GM19099 (cell line): ENCODE results near the gene CLEC16A.

Experiments used
- POLR2A ChIP-seq: IDR thresholded peaks from 3 replicates; pipeline ENCODE4 v1.6.1; 2011; ENCODE audit warnings: low read depth; ENCODE audit not compliant: insufficient read length; ENCODE audit errors: extremely low read depth

Gene CLEC16A

GRCh38 chr16:11074131-11074530 lies 129.8 kb downstream of the CLEC16A start:
- TF ChIP-seq POLR2A, result no peak

- no peak for TF ChIP-seq POLR2A
Measured at GRCh38 chr16:11075163-11075562, 130.8 kb downstream of the CLEC16A start.

GRCh38 chr16:11076259-11077018 lies 132.1 kb downstream of the CLEC16A start:
- TF ChIP-seq POLR2A, result no peak

GRCh38 chr16:11078812-11079459 lies 134.6 kb downstream of the CLEC16A start:
- no peak for TF ChIP-seq POLR2A

- TF ChIP-seq POLR2A, result no peak
Measured at GRCh38 chr16:11079652-11080187, 135.4 kb downstream of the CLEC16A start.

GRCh38 chr16:11080327-11080967 lies 136.1 kb downstream of the CLEC16A start:
- no peak for TF ChIP-seq POLR2A

- TF ChIP-seq POLR2A, result no peak
Measured at GRCh38 chr16:11080999-11081630, 136.8 kb downstream of the CLEC16A start.

GRCh38 chr16:11082108-11082859 lies 137.9 kb downstream of the CLEC16A start:
- TF ChIP-seq POLR2A, result no peak

GRCh38 chr16:11082860-11083388 lies 138.6 kb downstream of the CLEC16A start:
- no peak for TF ChIP-seq POLR2A

GRCh38 chr16:11084484-11084875 lies 140.1 kb downstream of the CLEC16A start:
- no peak for TF ChIP-seq POLR2A

- no peak for TF ChIP-seq POLR2A
Measured at GRCh38 chr16:11084876-11085485, 140.6 kb downstream of the CLEC16A start.

GRCh38 chr16:11085916-11086315 lies 141.6 kb downstream of the CLEC16A start:
- TF ChIP-seq POLR2A, result no peak

- TF ChIP-seq POLR2A, result no peak
Measured at GRCh38 chr16:11087691-11088073, 143.3 kb downstream of the CLEC16A start.
